ENCODE measurements around the gene AGPAT1.

DNA sequence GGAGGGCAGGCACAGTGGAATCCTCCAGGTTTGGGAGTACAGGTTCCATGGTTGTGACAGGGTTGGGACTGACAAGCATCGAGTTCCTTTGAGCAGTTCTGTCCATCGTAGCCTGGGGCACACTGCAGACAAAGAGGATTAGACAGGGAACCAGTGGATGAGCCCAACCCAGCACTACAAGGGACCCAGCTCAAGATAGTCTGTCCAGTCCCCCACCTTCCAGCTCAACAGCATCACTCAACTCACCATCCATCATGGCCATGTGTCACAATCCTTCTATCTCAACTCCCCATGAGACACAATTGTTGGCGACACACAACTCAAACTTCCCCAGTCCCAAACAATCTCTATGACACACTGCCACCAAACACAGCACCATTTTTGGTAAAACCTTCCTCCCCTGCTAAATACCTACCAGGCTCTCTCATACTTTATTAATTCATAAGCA lies 28.4 kb upstream of the AGPAT1 start:
- no peak for TF ChIP-seq ZBTB7A (CRISPR knock-in tag; IDR thresholded peaks at IDR 0.05)
- TF ChIP-seq, protein P1, sequence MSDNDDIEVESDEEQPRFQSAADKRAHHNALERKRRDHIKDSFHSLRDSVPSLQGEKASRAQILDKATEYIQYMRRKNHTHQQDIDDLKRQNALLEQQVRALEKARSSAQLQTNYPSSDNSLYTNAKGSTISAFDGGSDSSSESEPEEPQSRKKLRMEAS (IDR thresholded peaks at IDR 0.05): no peak
- TF ChIP-seq MATR3 (CRISPR knock-in tag; IDR thresholded peaks at IDR 0.05): no peak
- TF ChIP-seq EP300 (IDR thresholded peaks at IDR 0.05; ENCODE audit: low read depth in 2 of 2, low read length in 2 of 2): no peak
- no peak for TF ChIP-seq EP300 (CRISPR knock-in tag; IDR thresholded peaks at IDR 0.05; ENCODE audit: borderline replicate concordance)
- TF ChIP-seq, protein P2, sequence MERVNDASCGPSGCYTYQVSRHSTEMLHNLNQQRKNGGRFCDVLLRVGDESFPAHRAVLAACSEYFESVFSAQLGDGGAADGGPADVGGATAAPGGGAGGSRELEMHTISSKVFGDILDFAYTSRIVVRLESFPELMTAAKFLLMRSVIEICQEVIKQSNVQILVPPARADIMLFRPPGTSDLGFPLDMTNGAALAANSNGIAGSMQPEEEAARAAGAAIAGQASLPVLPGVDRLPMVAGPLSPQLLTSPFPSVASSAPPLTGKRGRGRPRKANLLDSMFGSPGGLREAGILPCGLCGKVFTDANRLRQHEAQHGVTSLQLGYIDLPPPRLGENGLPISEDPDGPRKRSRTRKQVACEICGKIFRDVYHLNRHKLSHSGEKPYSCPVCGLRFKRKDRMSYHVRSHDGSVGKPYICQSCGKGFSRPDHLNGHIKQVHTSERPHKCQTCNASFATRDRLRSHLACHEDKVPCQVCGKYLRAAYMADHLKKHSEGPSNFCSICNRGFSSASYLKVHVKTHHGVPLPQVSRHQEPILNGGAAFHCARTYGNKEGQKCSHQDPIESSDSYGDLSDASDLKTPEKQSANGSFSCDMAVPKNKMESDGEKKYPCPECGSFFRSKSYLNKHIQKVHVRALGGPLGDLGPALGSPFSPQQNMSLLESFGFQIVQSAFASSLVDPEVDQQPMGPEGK (CRISPR knock-in tag; IDR thresholded peaks at IDR 0.05): no peak
- no peak for TF ChIP-seq EZH2 (conservative IDR thresholded peaks at IDR 0.05; ENCODE audit: low read depth, low read length)
- TF ChIP-seq ZMYM2 (CRISPR knock-in tag; IDR thresholded peaks at IDR 0.05): no peak
- TF ChIP-seq ARID2 (CRISPR knock-in tag; IDR thresholded peaks at IDR 0.05; ENCODE audit: borderline replicate concordance): no peak
